ENCODE data around the gene STX10. TPM values are rescaled to one million over a fixed set of nuclear protein-coding genes. Genes with fewer than 3 reads are reported as not detected.
"Not testable (repeated sequence)": the region's sequence is repeated elsewhere in the genome, so short reads cannot be mapped to it uniquely, and the experiment has no call there.

Gene STX10
- total RNA-seq, 1 donor from 2014 or later, result 36.5 TPM

DNA sequence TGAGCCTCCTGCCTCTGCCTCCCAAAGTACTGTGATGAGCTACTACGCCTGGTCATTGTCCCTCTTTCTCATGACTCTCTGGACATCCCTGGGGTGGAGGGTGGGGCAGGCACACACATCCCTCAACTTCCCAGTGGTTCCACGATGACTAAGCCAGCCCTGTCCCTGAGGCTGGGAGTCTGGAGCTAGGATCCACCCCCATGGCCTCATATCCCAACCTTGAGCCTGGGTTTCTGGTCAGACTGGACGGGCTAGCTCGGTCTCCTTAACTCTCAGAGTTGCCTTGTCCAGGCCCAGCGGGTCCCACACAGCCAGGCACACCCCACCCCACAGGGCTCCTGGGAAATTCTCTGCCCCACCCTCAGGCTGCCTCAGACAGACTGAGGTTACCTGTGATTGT is 19.6 kb upstream of the STX10 start:
- Mint-ChIP-seq H3K4me3 (no peak overlapping the region), H3K4me1 (peaks cover 26% of the 10 kb centered on the region), H3K36me3 (no peaks in the 10 kb centered on the region), H3K27ac (no peak overlapping the region), H3K9me3 (no peaks in the 10 kb centered on the region), H3K27me3 (ENCODE audit: insufficient read depth, low read depth) (peaks cover 13% of the 10 kb centered on the region)
- no peak overlapping the region for H3K4me3 ChIP-seq
- H3K79me2 ChIP-seq (ENCODE audit: low read depth), result no peaks in the 10 kb centered on the region
- no peaks in the 10 kb centered on the region for H3K9me3 ChIP-seq (ENCODE audit: low read depth)
- H3K9ac ChIP-seq, result no peak overlapping the region
- H3F3A ChIP-seq (ENCODE audit: low read depth), result peaks cover 24% of the 10 kb centered on the region
- no peaks in the 10 kb centered on the region for H4K20me1 ChIP-seq (ENCODE audit: low read depth)
- no peaks in the 10 kb centered on the region for H3K36me3 ChIP-seq
- H3K27me3 ChIP-seq, result no peaks in the 10 kb centered on the region
- TF ChIP-seq EZH2 (IDR thresholded peaks at IDR 0.05) (no peak), EZH2phosphoT487 (IDR thresholded peaks at IDR 0.05) (no peak)
- TF ChIP-seq, protein P1, sequence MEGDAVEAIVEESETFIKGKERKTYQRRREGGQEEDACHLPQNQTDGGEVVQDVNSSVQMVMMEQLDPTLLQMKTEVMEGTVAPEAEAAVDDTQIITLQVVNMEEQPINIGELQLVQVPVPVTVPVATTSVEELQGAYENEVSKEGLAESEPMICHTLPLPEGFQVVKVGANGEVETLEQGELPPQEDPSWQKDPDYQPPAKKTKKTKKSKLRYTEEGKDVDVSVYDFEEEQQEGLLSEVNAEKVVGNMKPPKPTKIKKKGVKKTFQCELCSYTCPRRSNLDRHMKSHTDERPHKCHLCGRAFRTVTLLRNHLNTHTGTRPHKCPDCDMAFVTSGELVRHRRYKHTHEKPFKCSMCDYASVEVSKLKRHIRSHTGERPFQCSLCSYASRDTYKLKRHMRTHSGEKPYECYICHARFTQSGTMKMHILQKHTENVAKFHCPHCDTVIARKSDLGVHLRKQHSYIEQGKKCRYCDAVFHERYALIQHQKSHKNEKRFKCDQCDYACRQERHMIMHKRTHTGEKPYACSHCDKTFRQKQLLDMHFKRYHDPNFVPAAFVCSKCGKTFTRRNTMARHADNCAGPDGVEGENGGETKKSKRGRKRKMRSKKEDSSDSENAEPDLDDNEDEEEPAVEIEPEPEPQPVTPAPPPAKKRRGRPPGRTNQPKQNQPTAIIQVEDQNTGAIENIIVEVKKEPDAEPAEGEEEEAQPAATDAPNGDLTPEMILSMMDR (IDR thresholded peaks at IDR 0.05), result no peak
- DNase-seq (ENCODE audit: low spot score), result no peak
- no peak overlapping the region for H2AFZ ChIP-seq (replicated peaks)
- H3K27ac ChIP-seq, result no peak overlapping the region
- H3K4me2 ChIP-seq, result no peak overlapping the region
- H3K4me1 ChIP-seq, result peaks cover 15% of the 10 kb centered on the region

DNA sequence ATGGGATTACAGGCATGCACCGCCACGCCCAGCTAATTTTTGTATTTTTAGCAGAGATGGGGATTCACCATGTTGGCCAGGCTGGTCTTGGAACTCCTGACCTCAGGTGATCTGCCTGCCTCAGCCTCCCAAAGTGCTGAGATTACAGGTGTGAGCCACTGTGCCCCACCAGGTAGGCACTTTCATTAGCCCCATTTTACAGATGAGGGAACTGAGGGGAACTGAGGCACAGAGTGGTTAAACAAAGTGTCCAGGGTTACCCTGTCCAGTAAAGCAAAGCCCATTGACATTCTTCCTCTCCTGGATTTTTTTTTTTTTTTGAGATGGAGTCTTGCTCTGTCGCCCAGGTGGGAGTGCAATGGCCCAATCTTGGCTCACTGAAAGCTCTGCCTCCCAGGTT is 16.0 kb upstream of the STX10 start:
- Mint-ChIP-seq H3K4me1 (peaks cover 43% of the 10 kb centered on the region), H3K27me3 (ENCODE audit: insufficient read depth, low read depth) (peaks cover 11% of the 10 kb centered on the region), H3K4me3 (peak overlapping the region; percentile 38)
- not testable (repeated sequence) for H3K36me3 Mint-ChIP-seq; H3K27me3 ChIP-seq; H4K20me1 ChIP-seq (ENCODE audit: low read depth); DNase-seq (ENCODE audit: low spot score); H2AFZ ChIP-seq (replicated peaks); H3K9me3 Mint-ChIP-seq; H3K27ac ChIP-seq; H3K27ac Mint-ChIP-seq; H3K36me3 ChIP-seq; H3K4me3 ChIP-seq; H3K79me2 ChIP-seq (ENCODE audit: low read depth); H3K9me3 ChIP-seq (ENCODE audit: low read depth); H3K4me2 ChIP-seq; H3K9ac ChIP-seq
- Histone ChIP-seq H3K4me1 (peaks cover 24% of the 10 kb centered on the region), H3F3A (ENCODE audit: low read depth) (peaks cover 52% of the 10 kb centered on the region)

DNA sequence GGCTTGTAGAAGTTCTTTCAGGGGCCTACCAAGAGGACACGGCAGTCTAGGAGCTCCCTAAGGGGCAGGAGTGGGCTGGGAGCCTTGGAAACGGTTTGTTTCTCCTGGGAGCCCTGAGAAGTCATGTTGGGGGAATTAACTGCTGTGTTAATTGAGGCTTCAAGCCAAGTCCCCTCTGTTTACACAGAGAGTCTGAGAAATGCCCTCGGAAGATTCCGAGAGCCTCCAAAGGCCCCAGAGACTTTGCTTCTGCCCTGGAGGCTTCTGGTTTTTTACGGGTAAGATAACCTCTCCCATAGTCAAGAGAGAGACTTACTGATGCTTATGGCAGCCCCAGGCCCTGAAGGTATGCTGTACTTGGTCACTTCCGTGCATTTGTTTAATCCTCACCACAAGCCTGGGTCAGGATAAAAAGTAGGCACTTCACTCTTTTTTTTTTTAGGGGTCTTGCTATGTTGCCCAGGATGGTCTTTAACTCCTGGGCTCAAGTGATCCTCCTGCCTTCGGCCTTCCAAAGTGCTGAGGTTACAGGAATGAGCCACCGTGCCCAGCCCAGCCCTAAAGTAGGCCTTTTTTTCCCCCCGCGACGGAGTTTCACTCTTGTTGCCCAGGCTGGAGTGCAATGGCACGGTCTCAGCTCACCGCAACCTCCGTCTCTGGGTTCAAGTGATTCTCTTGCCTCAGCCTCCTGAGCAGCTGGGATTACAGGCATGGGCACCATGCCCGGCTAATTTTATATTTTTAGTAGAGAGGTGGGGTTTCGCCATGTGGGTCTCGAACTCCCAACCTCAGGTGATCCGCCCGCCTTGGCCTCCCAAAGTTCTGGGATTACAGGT is 15.2 kb upstream of the STX10 start:
- Histone ChIP-seq H3K9ac (no peak overlapping the region), H4K20me1 (ENCODE audit: low read depth) (no peaks in the 10 kb centered on the region), H3F3A (ENCODE audit: low read depth) (peaks cover 52% of the 10 kb centered on the region), H3K4me3 (no peak overlapping the region), H3K4me2 (peak overlapping the region; percentile 72), H3K27ac (peak overlapping the region; percentile 91), H3K27me3 (no peaks in the 10 kb centered on the region), H3K36me3 (no peaks in the 10 kb centered on the region), H3K79me2 (ENCODE audit: low read depth) (no peaks in the 10 kb centered on the region), H3K4me1 (peaks cover 24% of the 10 kb centered on the region), H2AFZ (replicated peaks) (no peak overlapping the region), H3K9me3 (ENCODE audit: low read depth) (no peaks in the 10 kb centered on the region)
- Mint-ChIP-seq H3K9me3 (no peaks in the 10 kb centered on the region), H3K36me3 (no peaks in the 10 kb centered on the region), H3K4me1 (peaks cover 45% of the 10 kb centered on the region), H3K4me3 (peak overlapping the region; percentile 76), H3K27ac (no peak overlapping the region), H3K27me3 (ENCODE audit: insufficient read depth, low read depth) (peaks cover 9% of the 10 kb centered on the region)
- TF ChIP-seq EZH2 (IDR thresholded peaks at IDR 0.05) (no peak), EZH2phosphoT487 (IDR thresholded peaks at IDR 0.05) (no peak)
- TF ChIP-seq, protein P1 (IDR thresholded peaks at IDR 0.05), result no peak
- peak; percentile 40 for DNase-seq (ENCODE audit: low spot score)
